Natural killer cell treated with Interleukin-12 subunit alpha and Interleukin-12 subunit beta and Interleukin-15 and Interleukin-18, amount 100 ng/mL, for 72 hours (primary cell): ENCODE data around the gene PSMD2. TPM values are rescaled to one million over a fixed set of nuclear protein-coding genes. Genes with fewer than 3 reads are reported as not detected.

ENCODE experiments used
- ATAC-seq, 2 donors: fragments of 150-1000 bp; cut with Tn5 transposase in 1 of 2; sonication (Bioruptor Pico), chemical (Tn5 transposase) in 1 of 2; 2 replicates each; pipeline ENCODE4 v1.10.0; 2021
- DNase-seq: peaks from one replicate; pipeline ENCODE4 v3.0.0; 2022; ENCODE audit warnings: low spot score
- H3K27ac Mint-ChIP-seq, 2 donors: 1 replicate in 1 of 2; 2 replicates in 1 of 2; pipeline ENCODE4 v1.8.0; 2022; ENCODE audit warnings: mixed read lengths in 2 of 2, mild to moderate bottlenecking in 1 of 2, moderate library complexity in 1 of 2
- H3K27me3 Mint-ChIP-seq, 2 donors: 1 replicate in 1 of 2; 2 replicates in 1 of 2; pipeline ENCODE4 v1.8.0; 2022; ENCODE audit warnings: mixed read lengths in 2 of 2
- H3K36me3 Mint-ChIP-seq: one replicate; pipeline ENCODE4 v1.8.0; 2022; ENCODE audit warnings: mixed read lengths
- H3K4me1 Mint-ChIP-seq, 2 donors: 1 replicate in 1 of 2; 2 replicates in 1 of 2; pipeline ENCODE4 v1.8.0; 2022; ENCODE audit warnings: low read depth in 2 of 2, mixed read lengths in 2 of 2, mild to moderate bottlenecking in 1 of 2
- H3K4me3 Mint-ChIP-seq: one replicate; pipeline ENCODE4 v1.8.0; 2022; ENCODE audit warnings: mixed read lengths
- H3K9me3 Mint-ChIP-seq: 2 replicates; pipeline ENCODE4 v1.8.0; 2022; ENCODE audit warnings: mixed read lengths
- total RNA-seq, 2 donors: library from RNA; stranded (reverse); gene quantifications; one replicate each; pipeline ENCODE4 v1.2.3, GENCODE V29; 2022

PSMD2 gene
- 100 to 1,000 TPM; 285 to 328 TPM for total RNA-seq

DNA sequence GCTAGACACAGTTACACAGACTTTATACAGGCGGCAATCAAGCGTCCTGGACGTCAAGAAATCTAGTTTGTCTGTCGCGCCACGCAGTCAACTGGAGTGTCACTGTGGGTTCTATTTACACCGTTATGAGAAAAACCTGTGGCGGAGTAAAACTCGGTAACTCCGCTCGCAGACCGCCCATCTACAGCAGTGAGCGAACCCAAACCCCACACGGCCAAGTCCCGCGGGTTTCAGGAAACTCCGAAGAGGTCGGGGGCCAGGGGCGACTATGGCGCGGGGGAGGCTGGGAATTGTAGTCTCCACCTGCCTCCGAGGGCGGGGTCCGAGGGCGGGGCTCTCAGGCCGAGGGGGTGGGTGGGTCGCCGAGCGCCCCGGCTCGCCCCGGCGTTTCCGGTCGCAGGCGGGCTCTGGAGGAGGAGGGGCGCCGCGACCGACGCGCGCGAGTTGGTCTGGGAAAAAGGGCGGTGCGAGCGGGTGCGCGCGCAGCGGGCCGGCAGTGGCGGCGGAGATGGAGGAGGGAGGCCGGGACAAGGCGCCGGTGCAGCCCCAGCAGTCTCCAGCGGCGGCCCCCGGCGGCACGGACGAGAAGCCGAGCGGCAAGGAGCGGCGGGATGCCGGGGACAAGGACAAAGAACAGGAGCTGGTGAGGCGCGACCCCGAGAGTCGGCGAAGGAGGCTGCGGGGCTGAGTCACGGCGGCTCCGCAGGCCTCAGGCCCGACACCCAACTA is at the start of gene PSMD2:
Gene PSMD2 (plus strand): TSS at position 483 of the 729 bp plus-strand sequence. CDS start 26 bp downstream, at position 509.
- Mint-ChIP-seq H3K27ac (peak within 1 kb of the TSS; percentile 61 to 94), H3K4me3 (peak within 1 kb of the TSS; percentile 96), H3K4me1 (peaks cover 26 to 27% of the 10 kb centered on the region in 2 donors), H3K36me3 (peaks cover 19% of the 10 kb centered on the region), H3K9me3 (no peaks in the 10 kb centered on the region), H3K27me3 (peaks cover 0 to under 1% of the 10 kb centered on the region in 2 donors)
- DNase-seq: peak; percentile 98
- peak; percentile 98 to 99 for ATAC-seq

DNA sequence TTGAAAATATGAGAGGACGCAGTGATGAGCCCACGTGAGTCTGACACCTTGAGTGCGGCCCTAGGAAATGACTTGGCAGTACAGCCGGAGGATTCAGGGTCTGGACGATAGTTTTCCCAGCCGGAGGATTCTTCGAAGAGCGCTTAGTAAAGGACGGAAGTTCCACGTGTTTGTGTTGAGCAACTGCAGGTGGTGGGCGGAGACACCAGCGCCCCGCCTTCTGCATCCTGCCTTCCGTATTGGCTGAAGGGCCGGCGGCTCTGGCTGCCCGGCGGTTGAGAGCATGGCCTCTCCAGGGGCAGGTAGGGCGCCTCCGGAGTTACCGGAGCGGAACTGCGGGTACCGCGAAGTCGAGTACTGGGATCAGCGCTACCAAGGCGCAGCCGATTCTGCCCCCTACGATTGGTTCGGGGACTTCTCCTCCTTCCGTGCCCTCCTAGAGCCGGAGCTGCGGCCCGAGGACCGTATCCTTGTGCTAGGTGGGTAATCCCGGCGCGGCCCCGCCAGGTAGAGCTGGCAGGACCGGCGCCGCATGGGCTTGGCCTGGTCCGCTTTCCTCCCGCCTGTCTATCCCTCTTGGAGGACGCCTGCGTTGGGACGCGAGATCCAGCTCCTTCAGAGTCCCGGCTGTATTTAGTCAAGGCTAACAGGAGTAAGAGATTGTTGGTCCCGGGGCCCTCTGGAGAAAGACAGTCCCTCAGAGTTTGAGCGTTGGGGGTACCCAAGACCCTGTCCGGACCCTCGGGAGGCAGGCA is 49.5 kb upstream of the PSMD2 start, which contains the start of gene EEF1AKMT4:
Gene EEF1AKMT4 (plus strand): TSS at position 261 of the 755 bp plus-strand sequence. CDS start 23 bp downstream, at position 284.
- DNase-seq (peak; percentile 98), ATAC-seq (peak; percentile 96 to 97)
- Mint-ChIP-seq H3K27me3 (no peaks in the 10 kb centered on the region), H3K27ac (peak within 1 kb of the TSS; percentile 98 to 100), H3K4me3 (peak within 1 kb of the TSS; percentile 98), H3K4me1 (peaks cover 14 to 25% of the 10 kb centered on the region in 2 donors), H3K9me3 (no peaks in the 10 kb centered on the region), H3K36me3 (peaks cover 11% of the 10 kb centered on the region)

DNA sequence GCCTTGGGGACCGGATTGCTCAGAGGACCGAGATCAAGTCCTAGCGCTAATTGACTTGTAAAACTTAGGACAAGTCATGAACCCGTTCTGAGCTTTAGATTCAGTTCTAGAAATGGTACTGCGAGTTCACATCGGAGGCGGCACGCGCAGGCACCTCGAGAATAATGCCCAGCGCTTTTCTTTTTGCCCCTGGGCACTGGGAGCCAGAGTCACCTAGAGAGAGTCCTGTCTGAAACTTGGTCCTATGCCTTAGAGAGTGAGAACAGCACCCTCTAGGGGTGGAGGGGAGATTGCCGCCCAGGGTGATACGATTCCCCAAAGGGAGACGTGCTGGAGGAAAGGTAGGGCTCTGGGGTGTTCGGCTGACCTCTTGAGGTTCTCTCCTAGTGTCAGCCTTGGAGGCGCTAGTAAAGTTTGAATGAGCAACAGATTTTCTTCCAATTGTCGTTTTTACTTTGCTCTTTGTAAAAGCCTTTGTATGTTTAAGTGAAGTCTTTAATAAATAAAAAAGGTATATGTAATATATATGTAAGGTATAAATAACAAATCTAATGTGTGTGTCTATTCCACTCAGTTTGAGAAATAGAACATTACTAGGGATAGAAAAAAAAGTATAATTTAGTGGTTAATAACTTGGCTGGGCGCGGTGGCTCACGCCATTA is 48.7 kb upstream of the PSMD2 start:
- Mint-ChIP-seq H3K27me3 (no peaks in the 10 kb centered on the region), H3K27ac (peak overlapping the region; percentile 98 to 100), H3K4me1 (peaks cover 14 to 20% of the 10 kb centered on the region in 2 donors), H3K4me3 (peak overlapping the region; percentile 98), H3K36me3 (peaks cover 5% of the 10 kb centered on the region), H3K9me3 (no peaks in the 10 kb centered on the region)
- DNase-seq: peak; percentile 93
- peak; percentile 75 to 78 for ATAC-seq

DNA sequence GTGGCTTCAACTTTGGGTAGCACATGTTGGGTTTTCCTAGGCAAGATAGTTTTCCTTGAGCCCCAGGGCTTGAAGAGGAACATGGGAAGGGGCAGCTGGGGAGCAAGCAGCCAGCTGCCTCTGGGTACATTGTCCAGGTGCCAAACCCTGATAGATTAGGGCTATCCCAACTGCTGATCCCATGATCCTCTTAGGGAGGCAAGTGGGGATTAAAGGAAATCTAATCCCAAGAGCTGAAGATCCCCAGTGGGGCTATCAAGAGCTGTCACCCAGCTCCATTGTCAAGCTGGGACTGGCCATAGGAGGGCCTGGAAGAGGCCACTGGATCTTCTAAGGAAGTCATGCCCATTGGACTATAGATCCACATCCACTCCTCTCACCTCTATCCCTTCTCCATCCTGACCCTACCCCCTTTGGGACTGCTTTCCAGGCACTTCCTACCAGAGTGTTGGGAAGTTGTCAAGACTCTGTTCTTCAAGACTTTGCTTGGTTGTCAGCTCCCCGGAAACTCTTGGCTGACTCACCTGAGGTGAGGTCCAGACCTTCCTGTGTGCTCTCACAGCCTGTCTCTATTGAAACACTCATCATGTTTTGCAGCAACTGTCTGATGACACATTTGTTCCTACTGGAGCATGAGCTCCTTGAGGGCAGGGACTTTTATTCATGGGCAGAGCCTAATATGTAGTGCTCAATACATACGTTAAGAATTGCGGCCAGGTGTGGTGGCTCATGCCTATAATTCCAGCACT is 43.6 kb upstream of the PSMD2 start:
- Mint-ChIP-seq H3K27ac (no peak overlapping the region), H3K4me3 (no peak overlapping the region), H3K27me3 (peaks cover 0 to 8% of the 10 kb centered on the region in 2 donors), H3K4me1 (peaks cover 9 to 13% of the 10 kb centered on the region in 2 donors), H3K9me3 (no peaks in the 10 kb centered on the region), H3K36me3 (no peaks in the 10 kb centered on the region)
- DNase-seq (no peak), ATAC-seq (no peak)

DNA sequence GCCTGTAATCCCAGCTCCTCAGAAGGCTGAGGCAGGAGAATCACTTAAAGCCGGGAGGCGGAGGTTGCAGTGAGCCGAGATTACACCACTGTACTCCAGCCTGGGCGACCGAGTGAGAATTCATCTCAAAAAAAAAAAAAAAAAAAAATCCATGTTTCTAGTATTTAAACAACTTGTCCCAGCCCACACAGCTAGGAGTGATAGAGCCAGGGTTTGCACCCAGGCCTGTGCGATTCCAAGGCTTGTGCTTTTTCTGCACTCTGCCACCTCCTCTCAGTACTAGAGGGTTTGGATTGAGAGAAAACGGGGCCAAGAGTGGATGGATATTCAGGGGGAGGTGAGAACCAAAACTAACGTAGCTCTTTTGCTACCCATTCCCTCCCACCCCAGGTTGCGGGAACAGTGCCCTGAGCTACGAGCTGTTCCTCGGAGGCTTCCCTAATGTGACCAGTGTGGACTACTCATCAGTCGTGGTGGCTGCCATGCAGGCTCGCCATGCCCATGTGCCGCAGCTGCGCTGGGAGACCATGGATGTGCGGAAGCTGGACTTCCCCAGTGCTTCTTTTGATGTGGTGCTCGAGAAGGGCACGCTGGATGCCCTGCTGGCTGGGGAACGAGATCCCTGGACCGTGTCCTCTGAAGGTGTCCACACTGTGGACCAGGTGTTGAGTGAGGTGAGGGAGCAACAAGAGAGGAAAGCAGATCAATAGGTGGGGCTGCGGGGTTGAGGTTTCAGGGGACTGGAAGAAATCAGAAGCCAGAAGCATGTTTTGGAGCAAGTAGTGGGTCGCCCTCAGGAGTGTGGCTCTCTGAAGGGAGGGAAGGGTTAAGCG is 41.7 kb upstream of the PSMD2 start:
- peaks cover 0 to 10% of the 10 kb centered on the region in 2 donors for H3K27me3 Mint-ChIP-seq
- ATAC-seq (no peak), DNase-seq (no peak)
- H3K36me3 Mint-ChIP-seq: no peaks in the 10 kb centered on the region
- H3K4me3 Mint-ChIP-seq: no peak overlapping the region
- H3K27ac Mint-ChIP-seq: no peak overlapping the region
- no peaks in the 10 kb centered on the region for H3K9me3 Mint-ChIP-seq
- peaks cover 18 to 21% of the 10 kb centered on the region in 2 donors for H3K4me1 Mint-ChIP-seq

DNA sequence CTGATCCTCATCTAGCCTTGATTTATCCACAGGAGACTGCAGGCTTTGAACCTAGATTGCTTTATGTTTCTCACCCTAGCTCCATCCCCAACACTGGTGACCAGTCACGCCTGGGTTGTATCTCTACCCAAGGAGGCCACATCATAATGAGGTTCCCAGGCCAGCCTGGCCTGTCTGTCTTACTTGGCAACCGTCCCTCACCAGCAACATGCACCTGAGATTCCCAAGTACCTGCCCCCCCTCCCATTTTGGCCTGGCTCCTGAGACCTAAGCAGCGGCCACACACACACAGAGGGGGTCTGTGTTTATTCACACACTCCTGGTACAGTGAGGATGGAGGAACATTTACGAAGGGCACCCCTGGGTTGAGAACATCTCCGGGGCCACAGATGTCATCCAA is 40.1 kb upstream of the PSMD2 start:
- peaks cover 0 to 10% of the 10 kb centered on the region in 2 donors for H3K27me3 Mint-ChIP-seq
- H3K36me3 Mint-ChIP-seq: no peaks in the 10 kb centered on the region
- H3K4me1 Mint-ChIP-seq: peaks cover 19 to 26% of the 10 kb centered on the region in 2 donors
- H3K27ac Mint-ChIP-seq: no peak overlapping the region
- H3K9me3 Mint-ChIP-seq: no peaks in the 10 kb centered on the region
- peak overlapping the region; percentile 57 for H3K4me3 Mint-ChIP-seq
- no peak for ATAC-seq
- no peak for DNase-seq

DNA sequence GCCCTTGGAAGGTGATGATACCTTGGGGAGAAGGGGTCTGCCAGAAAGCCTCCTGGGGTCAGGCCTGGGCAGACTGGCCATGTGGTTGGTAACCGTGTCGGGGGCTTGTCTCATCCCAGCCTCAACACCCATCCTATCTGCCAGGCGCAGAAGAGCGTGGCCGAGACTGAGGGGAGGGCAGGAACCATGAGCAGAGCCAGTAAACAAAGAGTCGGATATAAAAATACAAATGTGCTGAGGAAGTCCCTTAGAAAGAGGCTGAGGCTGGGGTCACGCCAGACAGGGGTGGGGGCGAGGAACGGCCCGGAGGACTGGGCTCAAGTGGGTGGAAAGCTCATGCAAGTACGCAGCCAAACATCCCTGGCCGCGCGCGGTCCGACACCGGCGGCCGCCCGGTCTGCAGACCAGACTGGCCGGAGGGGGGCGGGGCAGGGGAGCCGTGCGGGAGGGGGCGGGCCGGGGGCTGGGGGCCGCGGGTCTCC is 39.6 kb upstream of the PSMD2 start:
- Mint-ChIP-seq H3K9me3 (no peaks in the 10 kb centered on the region), H3K4me1 (peaks cover 19 to 26% of the 10 kb centered on the region in 2 donors), H3K27ac (no peak overlapping the region), H3K4me3 (peak overlapping the region; percentile 57), H3K27me3 (peaks cover 0 to 10% of the 10 kb centered on the region in 2 donors), H3K36me3 (no peaks in the 10 kb centered on the region)
- DNase-seq (no peak), ATAC-seq (no peak)

DNA sequence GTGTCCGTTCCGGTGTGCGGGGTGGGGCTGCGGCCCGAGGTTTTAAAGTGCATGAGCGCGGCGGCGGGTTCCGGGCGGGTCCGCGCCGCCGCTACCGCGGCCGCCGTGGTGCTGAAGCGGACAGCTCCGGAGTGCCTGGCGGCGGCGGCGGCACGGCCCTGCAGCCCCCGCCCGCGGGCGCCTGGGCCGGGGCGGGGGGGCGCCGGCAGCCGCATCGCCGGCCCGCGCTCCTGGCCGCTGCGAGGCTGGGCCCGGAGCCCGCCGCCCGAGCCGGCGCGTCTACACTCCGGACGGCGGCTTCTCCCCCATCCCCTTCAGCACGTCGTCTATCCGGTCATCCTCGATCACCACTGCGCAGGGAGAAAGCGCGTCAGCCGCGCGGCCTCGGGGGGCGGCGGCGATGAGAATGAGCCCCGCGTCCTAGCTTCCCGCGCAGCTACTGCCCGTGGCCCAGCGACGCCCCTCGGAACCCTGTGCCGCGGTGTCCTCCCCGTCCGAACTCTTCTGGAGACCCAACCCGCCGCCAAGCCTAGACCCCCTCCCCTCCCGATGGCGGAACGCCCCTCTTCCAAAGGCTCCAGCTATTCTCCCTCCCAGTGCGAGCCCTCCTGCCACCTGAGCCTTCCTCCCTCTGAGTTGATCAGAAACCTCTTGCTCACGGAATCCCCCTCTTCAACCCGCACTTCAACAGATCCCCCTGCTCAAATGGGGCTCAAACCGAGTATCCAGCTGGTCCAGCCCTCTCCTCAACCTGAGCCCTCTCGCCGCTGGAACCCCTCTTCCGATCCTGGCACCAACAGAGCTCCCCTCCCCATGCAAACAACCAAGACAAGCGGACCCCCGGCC is 38.9 kb upstream of the PSMD2 start:
- H3K36me3 Mint-ChIP-seq: no peaks in the 10 kb centered on the region
- no peaks in the 10 kb centered on the region for H3K9me3 Mint-ChIP-seq
- peaks cover 19 to 26% of the 10 kb centered on the region in 2 donors for H3K4me1 Mint-ChIP-seq
- H3K4me3 Mint-ChIP-seq: peak overlapping the region; percentile 89
- H3K27ac Mint-ChIP-seq: peak overlapping the region; percentile 47 to 76
- ATAC-seq: peak; percentile 54 to 67
- peaks cover 0 to 10% of the 10 kb centered on the region in 2 donors for H3K27me3 Mint-ChIP-seq
- no peak for DNase-seq

DNA sequence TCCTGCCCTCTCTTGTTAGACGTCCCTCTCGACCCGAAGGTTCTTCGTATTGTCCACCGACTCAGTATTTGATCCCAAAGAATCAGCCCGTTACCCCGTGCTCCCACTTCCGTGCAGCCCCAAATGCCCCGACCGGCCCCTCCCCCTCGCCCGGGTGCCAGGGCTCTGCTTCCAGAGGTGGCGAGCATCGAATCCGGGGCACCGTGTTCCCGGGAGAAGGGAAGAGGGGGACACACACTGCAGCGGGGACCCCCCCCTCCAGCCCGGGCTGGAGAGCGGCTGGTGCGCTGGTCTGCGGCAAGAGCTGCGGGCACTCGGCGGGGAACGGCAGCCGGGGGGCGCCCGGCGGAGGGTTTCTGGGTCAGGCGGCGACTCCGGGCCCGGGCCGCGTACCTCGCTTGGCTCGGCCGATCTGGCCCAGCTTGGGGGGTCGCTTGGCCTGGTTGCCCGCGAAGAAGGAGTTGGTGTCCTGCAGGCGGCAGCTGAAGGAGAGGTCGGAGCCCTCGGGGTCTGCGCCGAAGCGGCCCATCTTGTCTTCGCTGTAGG is 38.2 kb upstream of the PSMD2 start:
- Mint-ChIP-seq H3K4me3 (peak overlapping the region; percentile 89), H3K27me3 (peaks cover 0 to 10% of the 10 kb centered on the region in 2 donors), H3K9me3 (no peaks in the 10 kb centered on the region), H3K27ac (peak overlapping the region; percentile 47 to 76), H3K4me1 (peaks cover 19 to 23% of the 10 kb centered on the region in 2 donors), H3K36me3 (no peaks in the 10 kb centered on the region)
- ATAC-seq: peak in 1 of 2 donors; percentile 1
- no peak for DNase-seq

DNA sequence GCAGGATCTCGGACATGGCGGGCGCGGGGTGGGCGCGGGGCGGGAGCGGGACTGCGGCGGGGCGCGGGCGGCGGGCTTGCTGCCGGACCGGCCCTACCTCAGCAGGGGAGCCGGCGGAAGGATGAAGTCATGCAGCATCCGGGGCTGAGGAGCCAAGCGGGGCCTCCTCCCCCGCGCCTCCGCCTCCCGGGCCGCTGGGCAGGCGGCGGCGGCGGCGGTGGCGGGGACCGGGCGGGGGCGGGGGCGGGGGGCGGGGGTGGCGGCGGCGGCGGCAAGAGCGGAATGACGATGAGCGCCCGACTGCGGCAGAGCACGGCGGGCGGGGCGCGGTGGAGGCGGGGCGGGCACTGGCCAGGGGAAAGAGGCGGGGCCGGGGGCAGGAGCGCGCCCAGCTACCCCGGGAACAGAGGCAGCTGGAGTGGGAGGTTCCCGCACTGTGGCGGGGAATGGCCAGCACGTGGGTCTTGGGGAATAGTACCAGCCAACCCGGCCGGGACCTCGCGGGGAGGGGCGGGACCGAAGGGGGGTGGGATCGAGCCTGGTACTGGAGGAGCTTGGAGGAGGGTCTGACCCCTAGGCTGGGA is 37.7 kb upstream of the PSMD2 start, which contains the start of gene CAMK2N2:
Gene CAMK2N2 (minus strand): TSS at position 284 of the 584 bp plus-strand sequence. CDS start 268 bp downstream, at position 16.
- Mint-ChIP-seq H3K27me3 (peaks cover 0 to 12% of the 10 kb centered on the region in 2 donors), H3K36me3 (no peaks in the 10 kb centered on the region), H3K9me3 (no peaks in the 10 kb centered on the region), H3K27ac (peak within 1 kb of the TSS; percentile 47 to 76), H3K4me1 (peaks cover 19 to 23% of the 10 kb centered on the region in 2 donors), H3K4me3 (peak within 1 kb of the TSS; percentile 90)
- DNase-seq: peak; percentile 84
- peak; percentile 82 to 89 for ATAC-seq
